Testis (tissue), 2 donors: Measurements from ENCODE around the gene PTPRD.

Experiments used
- POLR2A ChIP-seq: fragments of 450-650 bp; IDR thresholded peaks from one replicate; pipeline ENCODE4 v1.6.1; 2017; ENCODE audit warnings: antibody characterized with exemption, mild to moderate bottlenecking, moderate library complexity
- TF ChIP-seq, protein P1 (sequence below), 3 experiments: fragments of 450-650 bp in 2 of 3; fragments of 200-600 bp in 1 of 3; sonication (generic) in 1 of 3; IDR thresholded peaks; one replicate each; pipeline ENCODE4 v1.5.1; 2016 to 2019; ENCODE audit warnings: antibody characterized with exemption in 3 of 3, mild to moderate bottlenecking in 2 of 3, moderate library complexity in 1 of 3

DNA sequence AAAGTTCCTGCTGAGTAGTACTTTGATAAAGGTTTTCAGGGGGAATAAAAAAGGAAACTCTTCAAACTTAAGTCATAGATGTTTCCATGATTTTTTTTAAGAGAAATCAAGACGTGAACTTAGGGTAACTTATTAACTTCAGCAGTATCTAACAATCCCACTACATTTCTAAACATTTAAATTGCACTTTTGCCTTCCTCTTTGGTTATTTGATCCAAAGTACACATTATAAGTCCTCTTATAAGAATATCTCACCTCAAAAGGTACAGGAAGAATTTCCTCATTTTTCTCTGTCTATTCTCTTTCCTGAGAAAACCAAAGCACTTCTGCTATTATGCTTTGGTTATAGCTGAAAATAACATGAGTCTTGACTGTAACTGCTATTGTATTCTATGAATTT is 7.9 kb downstream of the PTPRD start:
- TF ChIP-seq, protein P1, sequence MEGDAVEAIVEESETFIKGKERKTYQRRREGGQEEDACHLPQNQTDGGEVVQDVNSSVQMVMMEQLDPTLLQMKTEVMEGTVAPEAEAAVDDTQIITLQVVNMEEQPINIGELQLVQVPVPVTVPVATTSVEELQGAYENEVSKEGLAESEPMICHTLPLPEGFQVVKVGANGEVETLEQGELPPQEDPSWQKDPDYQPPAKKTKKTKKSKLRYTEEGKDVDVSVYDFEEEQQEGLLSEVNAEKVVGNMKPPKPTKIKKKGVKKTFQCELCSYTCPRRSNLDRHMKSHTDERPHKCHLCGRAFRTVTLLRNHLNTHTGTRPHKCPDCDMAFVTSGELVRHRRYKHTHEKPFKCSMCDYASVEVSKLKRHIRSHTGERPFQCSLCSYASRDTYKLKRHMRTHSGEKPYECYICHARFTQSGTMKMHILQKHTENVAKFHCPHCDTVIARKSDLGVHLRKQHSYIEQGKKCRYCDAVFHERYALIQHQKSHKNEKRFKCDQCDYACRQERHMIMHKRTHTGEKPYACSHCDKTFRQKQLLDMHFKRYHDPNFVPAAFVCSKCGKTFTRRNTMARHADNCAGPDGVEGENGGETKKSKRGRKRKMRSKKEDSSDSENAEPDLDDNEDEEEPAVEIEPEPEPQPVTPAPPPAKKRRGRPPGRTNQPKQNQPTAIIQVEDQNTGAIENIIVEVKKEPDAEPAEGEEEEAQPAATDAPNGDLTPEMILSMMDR (IDR thresholded peaks at IDR 0.05): no peak
- TF ChIP-seq POLR2A: no peak
